Osteoblast (primary cell): ENCODE measurements around the gene SPG7. TPM values are rescaled to one million over a fixed set of nuclear protein-coding genes. Genes with fewer than 3 reads are reported as not detected.

Experiments
- DNase-seq: peaks from one replicate; pipeline ENCODE4 v3.0.0; 2011; ENCODE audit warnings: low spot score, mixed read lengths; ENCODE audit not compliant: insufficient read length; ENCODE audit errors: missing footprints
- H2AFZ ChIP-seq: 2 replicates; pipeline ENCODE4 v1.6.0; 2011; ENCODE audit warnings: mild to moderate bottlenecking, low read length
- H3K27ac ChIP-seq: 2 replicates; pipeline ENCODE4 v1.5.1; 2011; ENCODE audit warnings: mild to moderate bottlenecking, low read depth, low read length, moderate library complexity
- H3K27me3 ChIP-seq: 2 replicates; pipeline ENCODE4 v1.6.0; 2012; ENCODE audit warnings: mild to moderate bottlenecking, control low read depth, inconsistent platforms, low read length, moderate library complexity; ENCODE audit not compliant: insufficient read depth
- H3K36me3 ChIP-seq: 2 replicates; pipeline ENCODE4 v1.5.1; 2011; ENCODE audit warnings: mild to moderate bottlenecking, low read length, control low read depth, moderate library complexity; ENCODE audit not compliant: insufficient read depth
- H3K4me1 ChIP-seq: 2 replicates; pipeline ENCODE4 v1.5.1; 2011; ENCODE audit warnings: mild to moderate bottlenecking, low read length, control low read depth, moderate library complexity; ENCODE audit not compliant: insufficient read depth
- H3K4me2 ChIP-seq: 2 replicates; pipeline ENCODE4 v1.6.0; 2011; ENCODE audit warnings: mild to moderate bottlenecking, low read length; ENCODE audit not compliant: insufficient read depth
- H3K4me3 ChIP-seq: fragments of 200-600 bp; sonication (generic); 3 replicates; pipeline ENCODE4 v1.5.1; 2012; ENCODE audit warnings: mild to moderate bottlenecking, low read length, inconsistent platforms; ENCODE audit not compliant: insufficient read depth
- H3K79me2 ChIP-seq: 2 replicates; pipeline ENCODE4 v1.6.0; 2012; ENCODE audit warnings: mild to moderate bottlenecking, low read length, control low read depth, inconsistent platforms; ENCODE audit not compliant: insufficient read depth
- H3K9me3 ChIP-seq: 2 replicates; pipeline ENCODE4 v1.5.1; 2011; ENCODE audit warnings: low read depth, low read length, control low read depth
- H4K20me1 ChIP-seq: 2 replicates; pipeline ENCODE4 v1.6.0; 2012; ENCODE audit warnings: mild to moderate bottlenecking, low read length, control low read depth; ENCODE audit not compliant: insufficient read depth
- total RNA-seq: library from RNA; depleted of rRNA; stranded (reverse); fragments of >200 nt; gene quantifications from 2 replicates; pipeline ENCODE4 v1.2.3, GENCODE V29; 2012
- TF ChIP-seq, protein P1 (sequence below): IDR thresholded peaks from 2 replicates; pipeline ENCODE4 v1.5.1; 2011; ENCODE audit warnings: mild to moderate bottlenecking, low read depth, low read length, moderate library complexity; ENCODE audit errors: extremely low read depth

The SPG7 gene
- total RNA-seq, 1 donor = 85.8 TPM

DNA sequence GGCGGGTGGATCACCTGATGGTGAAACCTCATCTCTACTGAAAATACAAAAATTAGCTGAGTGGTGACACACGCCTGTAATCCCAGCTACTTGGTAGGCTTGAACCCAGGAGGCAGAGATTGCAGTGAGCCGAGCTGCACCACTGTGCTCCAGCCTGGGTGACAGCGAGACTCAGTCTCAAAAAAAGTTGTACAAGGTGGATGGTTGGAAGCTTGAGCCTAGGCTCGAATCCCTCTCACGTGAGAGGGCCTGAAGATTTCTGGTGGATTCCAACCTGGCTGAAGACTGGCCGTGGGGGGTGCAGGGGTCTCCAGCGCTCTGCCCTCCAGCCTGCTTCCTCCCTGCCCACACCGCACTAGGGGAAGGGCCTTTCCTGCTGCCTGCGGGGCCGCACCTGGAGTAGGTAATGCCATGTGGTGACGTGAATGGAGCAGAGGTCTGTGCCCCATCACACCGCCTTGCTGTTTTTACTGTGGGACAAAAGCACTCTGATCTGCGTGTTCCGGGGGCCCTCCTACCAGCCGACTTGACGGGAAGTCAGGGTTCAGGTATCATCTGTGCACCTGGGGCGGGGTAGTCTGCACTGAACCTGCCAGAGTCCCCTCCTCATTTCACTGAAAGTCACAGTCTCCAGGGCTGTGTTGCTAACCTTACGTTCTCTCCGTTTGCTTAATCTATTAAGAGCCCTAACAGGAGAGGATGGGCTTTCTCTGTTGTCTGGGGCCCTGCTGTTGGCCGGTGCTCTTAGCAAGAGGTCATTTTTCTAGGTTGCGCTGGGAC lies 56.5 kb downstream of the SPG7 start:
- peaks cover 55% of the 10 kb centered on the region for H4K20me1 ChIP-seq
- peaks cover 45% of the 10 kb centered on the region for H3K4me1 ChIP-seq
- peaks cover 40% of the 10 kb centered on the region for H3K36me3 ChIP-seq

DNA sequence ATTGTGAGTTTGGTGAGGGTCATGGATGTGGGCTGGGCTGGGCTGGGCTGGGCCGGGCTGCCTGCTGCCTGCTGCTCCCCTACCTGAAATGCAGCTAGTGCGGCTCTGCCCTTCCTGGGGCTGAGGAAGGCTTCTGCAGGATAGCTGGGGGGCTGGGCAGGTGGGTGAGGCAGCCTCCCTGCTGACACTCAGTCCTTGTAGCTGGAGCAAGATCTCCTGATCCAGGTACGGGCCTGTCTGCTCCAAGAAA lies 57.0 kb downstream of the SPG7 start:
- Histone ChIP-seq H3K9me3 (no peaks in the 10 kb centered on the region), H3K4me1 (peaks cover 41% of the 10 kb centered on the region), H4K20me1 (peaks cover 55% of the 10 kb centered on the region), H3K27ac (no peak overlapping the region), H3K79me2 (peaks cover 33% of the 10 kb centered on the region), H2AFZ (no peak overlapping the region), H3K27me3 (no peaks in the 10 kb centered on the region), H3K4me2 (peak overlapping the region; percentile 83), H3K36me3 (peaks cover 40% of the 10 kb centered on the region), H3K4me3 (no peak overlapping the region)
- TF ChIP-seq, protein P1, sequence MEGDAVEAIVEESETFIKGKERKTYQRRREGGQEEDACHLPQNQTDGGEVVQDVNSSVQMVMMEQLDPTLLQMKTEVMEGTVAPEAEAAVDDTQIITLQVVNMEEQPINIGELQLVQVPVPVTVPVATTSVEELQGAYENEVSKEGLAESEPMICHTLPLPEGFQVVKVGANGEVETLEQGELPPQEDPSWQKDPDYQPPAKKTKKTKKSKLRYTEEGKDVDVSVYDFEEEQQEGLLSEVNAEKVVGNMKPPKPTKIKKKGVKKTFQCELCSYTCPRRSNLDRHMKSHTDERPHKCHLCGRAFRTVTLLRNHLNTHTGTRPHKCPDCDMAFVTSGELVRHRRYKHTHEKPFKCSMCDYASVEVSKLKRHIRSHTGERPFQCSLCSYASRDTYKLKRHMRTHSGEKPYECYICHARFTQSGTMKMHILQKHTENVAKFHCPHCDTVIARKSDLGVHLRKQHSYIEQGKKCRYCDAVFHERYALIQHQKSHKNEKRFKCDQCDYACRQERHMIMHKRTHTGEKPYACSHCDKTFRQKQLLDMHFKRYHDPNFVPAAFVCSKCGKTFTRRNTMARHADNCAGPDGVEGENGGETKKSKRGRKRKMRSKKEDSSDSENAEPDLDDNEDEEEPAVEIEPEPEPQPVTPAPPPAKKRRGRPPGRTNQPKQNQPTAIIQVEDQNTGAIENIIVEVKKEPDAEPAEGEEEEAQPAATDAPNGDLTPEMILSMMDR = no peak
- no peak for DNase-seq

More for the DNA sequence above, 56.5 kb downstream of the SPG7 start:
- TF ChIP-seq, protein P1 = no peak
- no peak overlapping the region for H2AFZ ChIP-seq
- DNase-seq = no peak
- peaks cover 33% of the 10 kb centered on the region for H3K79me2 ChIP-seq
- H3K27me3 ChIP-seq = no peaks in the 10 kb centered on the region
- H3K4me2 ChIP-seq = peak overlapping the region; percentile 83
- H3K9me3 ChIP-seq = no peaks in the 10 kb centered on the region
- no peak overlapping the region for H3K4me3 ChIP-seq
- H3K27ac ChIP-seq = no peak overlapping the region

DNA sequence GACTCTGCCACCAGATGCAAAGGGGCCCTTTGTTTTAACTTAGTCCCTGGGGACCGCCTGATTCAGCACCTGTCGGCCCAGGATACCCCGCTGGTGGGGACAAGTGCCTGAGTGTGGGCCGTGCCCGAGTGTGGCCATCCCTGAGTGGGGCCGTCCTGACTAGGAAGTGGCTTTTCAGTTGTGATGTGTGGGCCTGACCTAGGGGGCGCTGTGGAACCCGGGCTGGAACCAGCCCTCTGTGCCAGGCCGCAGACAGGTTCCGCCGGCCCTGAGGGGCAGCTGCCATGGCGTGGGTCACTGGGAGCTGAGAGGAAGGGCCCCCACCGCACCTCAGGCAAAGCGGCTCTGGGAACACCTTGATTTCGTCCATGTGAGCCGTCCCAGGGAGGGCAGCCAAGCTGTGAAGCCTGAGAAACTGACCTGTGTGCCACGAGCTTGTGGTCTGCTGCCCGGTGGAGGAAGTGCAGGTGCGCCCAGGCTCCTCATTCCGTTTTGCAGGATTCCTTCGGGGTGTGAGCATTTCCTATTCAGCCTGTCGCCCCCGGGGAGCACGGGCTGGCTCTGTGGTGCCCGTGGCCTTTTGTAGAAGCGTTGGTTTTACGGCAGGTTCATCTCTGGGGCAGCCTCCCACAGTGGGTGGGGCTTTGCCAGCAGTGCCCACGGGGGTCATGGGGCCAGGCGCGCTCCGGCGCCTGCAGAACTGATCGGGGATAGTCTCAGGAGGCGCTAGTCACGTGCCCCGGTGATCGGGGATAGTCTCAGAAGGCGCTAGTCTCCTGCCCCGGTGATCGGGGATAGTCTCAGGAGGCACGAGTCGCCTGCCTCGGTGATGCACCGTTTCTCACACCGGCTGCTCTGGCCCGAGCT lies 57.5 kb downstream of the SPG7 start:
- Histone ChIP-seq H3K27ac (no peak overlapping the region), H3K4me2 (peak overlapping the region; percentile 83), H3K4me1 (peaks cover 41% of the 10 kb centered on the region), H3K27me3 (no peaks in the 10 kb centered on the region), H4K20me1 (peaks cover 52% of the 10 kb centered on the region), H2AFZ (no peak overlapping the region), H3K79me2 (peaks cover 30% of the 10 kb centered on the region), H3K36me3 (peaks cover 40% of the 10 kb centered on the region), H3K9me3 (no peaks in the 10 kb centered on the region), H3K4me3 (peak overlapping the region; percentile 64)
- TF ChIP-seq, protein P1 = peak; percentile 64
- DNase-seq = peak; percentile 96
